ENCODE data around the gene SOD2.
A peak's percentile ranks its signal among the peaks of the same experiment; 100 is the strongest.

Gene SOD2

DNA sequence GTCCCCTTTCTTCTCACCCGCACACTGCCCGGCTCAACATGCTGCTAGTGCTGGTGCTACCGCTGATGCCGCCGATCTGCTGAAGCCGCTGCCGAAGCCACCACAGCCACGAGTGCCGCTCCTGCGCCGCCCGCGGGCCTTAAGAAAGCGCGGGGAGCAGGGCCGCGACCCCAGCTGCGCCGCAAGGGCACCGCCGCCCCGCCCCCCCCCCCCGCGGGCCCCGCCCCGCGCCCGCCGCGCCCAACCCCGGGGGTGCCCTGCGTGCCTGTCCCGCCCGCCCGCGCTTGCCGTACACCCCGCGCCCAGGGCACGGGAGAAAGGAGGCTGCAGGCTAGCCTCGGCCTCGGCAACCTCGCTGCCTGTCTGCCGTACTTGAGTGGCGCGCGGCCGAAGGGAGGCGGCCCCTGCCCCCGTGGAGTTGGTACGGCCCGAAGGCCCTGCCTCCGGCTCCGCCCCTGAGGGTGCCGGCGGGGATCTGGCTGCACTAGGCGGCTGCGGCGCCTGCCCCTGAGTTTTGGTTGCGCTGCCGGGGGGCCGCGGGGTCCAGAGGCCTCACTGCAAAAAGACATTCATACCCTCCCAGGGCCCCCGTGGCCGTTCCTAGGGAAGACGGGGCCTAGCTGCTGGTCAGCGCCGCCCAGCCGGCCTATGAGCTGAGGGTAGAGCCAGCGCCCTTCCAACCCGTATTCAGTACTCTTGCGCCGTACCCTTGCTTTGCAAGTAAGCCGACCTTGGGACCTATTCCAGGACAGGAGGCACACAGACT, at the start of gene SOD2 (continued):
- no peak for TF ChIP-seq ZNF23 (tag by site-specific recombination; IDR thresholded peaks at IDR 0.05; ENCODE audit: borderline replicate concordance)
- no peak for TF ChIP-seq ZNF114 (tag by site-specific recombination; IDR thresholded peaks at IDR 0.05)
- peak; percentile 39; the same call in 1 of the 2 replicates for TF ChIP-seq KLF7 (tag by site-specific recombination; IDR thresholded peaks at IDR 0.05; ENCODE audit: borderline replicate concordance)
- TF ChIP-seq SP3 (tag by site-specific recombination; IDR thresholded peaks at IDR 0.05) = peak; percentile 88
- TF ChIP-seq, protein P1, sequence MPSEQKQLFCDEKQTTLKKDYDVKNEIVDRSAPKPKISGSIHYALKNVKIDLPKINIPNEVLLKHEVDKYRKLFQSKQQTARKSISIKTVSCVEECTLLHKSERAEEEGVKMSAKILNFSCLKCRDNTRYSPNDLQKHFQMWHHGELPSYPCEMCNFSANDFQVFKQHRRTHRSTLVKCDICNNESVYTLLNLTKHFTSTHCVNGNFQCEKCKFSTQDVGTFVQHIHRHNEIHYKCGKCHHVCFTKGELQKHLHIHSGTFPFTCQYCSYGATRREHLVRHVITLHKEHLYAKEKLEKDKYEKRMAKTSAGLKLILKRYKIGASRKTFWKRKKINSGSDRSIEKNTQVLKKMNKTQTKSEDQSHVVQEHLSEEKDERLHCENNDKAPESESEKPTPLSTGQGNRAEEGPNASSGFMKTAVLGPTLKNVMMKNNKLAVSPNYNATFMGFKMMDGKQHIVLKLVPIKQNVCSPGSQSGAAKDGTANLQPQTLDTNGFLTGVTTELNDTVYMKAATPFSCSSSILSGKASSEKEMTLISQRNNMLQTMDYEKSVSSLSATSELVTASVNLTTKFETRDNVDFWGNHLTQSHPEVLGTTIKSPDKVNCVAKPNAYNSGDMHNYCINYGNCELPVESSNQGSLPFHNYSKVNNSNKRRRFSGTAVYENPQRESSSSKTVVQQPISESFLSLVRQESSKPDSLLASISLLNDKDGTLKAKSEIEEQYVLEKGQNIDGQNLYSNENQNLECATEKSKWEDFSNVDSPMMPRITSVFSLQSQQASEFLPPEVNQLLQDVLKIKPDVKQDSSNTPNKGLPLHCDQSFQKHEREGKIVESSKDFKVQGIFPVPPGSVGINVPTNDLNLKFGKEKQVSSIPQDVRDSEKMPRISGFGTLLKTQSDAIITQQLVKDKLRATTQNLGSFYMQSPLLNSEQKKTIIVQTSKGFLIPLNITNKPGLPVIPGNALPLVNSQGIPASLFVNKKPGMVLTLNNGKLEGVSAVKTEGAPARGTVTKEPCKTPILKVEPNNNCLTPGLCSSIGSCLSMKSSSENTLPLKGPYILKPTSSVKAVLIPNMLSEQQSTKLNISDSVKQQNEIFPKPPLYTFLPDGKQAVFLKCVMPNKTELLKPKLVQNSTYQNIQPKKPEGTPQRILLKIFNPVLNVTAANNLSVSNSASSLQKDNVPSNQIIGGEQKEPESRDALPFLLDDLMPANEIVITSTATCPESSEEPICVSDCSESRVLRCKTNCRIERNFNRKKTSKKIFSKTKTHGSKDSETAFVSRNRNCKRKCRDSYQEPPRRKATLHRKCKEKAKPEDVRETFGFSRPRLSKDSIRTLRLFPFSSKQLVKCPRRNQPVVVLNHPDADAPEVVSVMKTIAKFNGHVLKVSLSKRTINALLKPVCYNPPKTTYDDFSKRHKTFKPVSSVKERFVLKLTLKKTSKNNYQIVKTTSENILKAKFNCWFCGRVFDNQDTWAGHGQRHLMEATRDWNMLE (tag by site-specific recombination; conservative IDR thresholded peaks at IDR 0.05; ENCODE audit: low read depth) = no peak
- peak; percentile 89 for TF ChIP-seq ZBTB48 (tag by site-specific recombination; IDR thresholded peaks at IDR 0.05)
- TF ChIP-seq, protein P2, sequence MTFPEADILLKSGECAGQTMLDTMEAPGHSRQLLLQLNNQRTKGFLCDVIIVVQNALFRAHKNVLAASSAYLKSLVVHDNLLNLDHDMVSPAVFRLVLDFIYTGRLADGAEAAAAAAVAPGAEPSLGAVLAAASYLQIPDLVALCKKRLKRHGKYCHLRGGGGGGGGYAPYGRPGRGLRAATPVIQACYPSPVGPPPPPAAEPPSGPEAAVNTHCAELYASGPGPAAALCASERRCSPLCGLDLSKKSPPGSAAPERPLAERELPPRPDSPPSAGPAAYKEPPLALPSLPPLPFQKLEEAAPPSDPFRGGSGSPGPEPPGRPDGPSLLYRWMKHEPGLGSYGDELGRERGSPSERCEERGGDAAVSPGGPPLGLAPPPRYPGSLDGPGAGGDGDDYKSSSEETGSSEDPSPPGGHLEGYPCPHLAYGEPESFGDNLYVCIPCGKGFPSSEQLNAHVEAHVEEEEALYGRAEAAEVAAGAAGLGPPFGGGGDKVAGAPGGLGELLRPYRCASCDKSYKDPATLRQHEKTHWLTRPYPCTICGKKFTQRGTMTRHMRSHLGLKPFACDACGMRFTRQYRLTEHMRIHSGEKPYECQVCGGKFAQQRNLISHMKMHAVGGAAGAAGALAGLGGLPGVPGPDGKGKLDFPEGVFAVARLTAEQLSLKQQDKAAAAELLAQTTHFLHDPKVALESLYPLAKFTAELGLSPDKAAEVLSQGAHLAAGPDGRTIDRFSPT (tag by site-specific recombination; IDR thresholded peaks at IDR 0.05) = 0 out of 2 replicates have a peak, but pooled peaks have one; percentile 40
- TF ChIP-seq ZNF274 (IDR thresholded peaks at IDR 0.05; ENCODE audit: low read length) = no peak
- TF ChIP-seq ZNF274 (tag by site-specific recombination; IDR thresholded peaks at IDR 0.05; ENCODE audit: borderline replicate concordance) = no peak
- no peak for TF ChIP-seq ZNF549 (tag by site-specific recombination; IDR thresholded peaks at IDR 0.05)
- TF ChIP-seq ZNF24 (tag by site-specific recombination; IDR thresholded peaks at IDR 0.05) = no peak
- no peak for TF ChIP-seq PRDM2 (tag by site-specific recombination; IDR thresholded peaks at IDR 0.05; ENCODE audit: borderline replicate concordance)
- peak; percentile 80 for TF ChIP-seq SP2 (tag by site-specific recombination; IDR thresholded peaks at IDR 0.05)
- TF ChIP-seq ZNF138 (tag by site-specific recombination; IDR thresholded peaks at IDR 0.05; ENCODE audit: borderline replicate concordance) = no peak
- TF ChIP-seq ZSCAN30 (tag by site-specific recombination; IDR thresholded peaks at IDR 0.05) = peak; percentile 87
- no peak for TF ChIP-seq ZNF174 (tag by site-specific recombination; IDR thresholded peaks at IDR 0.05)
- TF ChIP-seq SCRT2 (tag by site-specific recombination; IDR thresholded peaks at IDR 0.05) = no peak
- no peak for TF ChIP-seq ZNF221 (tag by site-specific recombination; IDR thresholded peaks at IDR 0.05; ENCODE audit: borderline replicate concordance)
- no peak; the same call in 1 of the 2 replicates for TF ChIP-seq ZNF391 (tag by site-specific recombination; IDR thresholded peaks at IDR 0.05; ENCODE audit: borderline replicate concordance, low read depth)
- 0 out of 2 replicates have a peak, but pooled peaks have one; percentile 20 for TF ChIP-seq ZBTB11 (tag by site-specific recombination; conservative IDR thresholded peaks at IDR 0.05; ENCODE audit: low read depth)
- TF ChIP-seq ZNF76 (tag by site-specific recombination; IDR thresholded peaks at IDR 0.05; ENCODE audit: borderline replicate concordance, low read depth) = peak; percentile 54; the same call in 1 of the 2 replicates
- TF ChIP-seq YY2 (tag by site-specific recombination; IDR thresholded peaks at IDR 0.05) = no peak
